Sigmoid colon (tissue), 4 donors: ENCODE data around the gene IVD.
A peak's percentile ranks its signal among the peaks of the same experiment; 100 is the strongest.

Source experiments
- POLR2A ChIP-seq, 2 donors: fragments of 450-650 bp; IDR thresholded peaks; one replicate each; pipeline ENCODE4 v1.6.1; 2016; ENCODE audit warnings: antibody characterized with exemption in 2 of 2, mild to moderate bottlenecking in 2 of 2, moderate library complexity in 2 of 2
- POLR2AphosphoS5 ChIP-seq, 4 donors: sonication (generic); formaldehyde crosslinking; IDR thresholded peaks; one replicate each; pipeline ENCODE4 v1.6.1; 2017; ENCODE audit warnings: antibody characterized with exemption in 4 of 4
- TF ChIP-seq, protein P1 (sequence below), 4 experiments: fragments of 450-650 bp in 3 of 4; fragments of 200-600 bp in 1 of 4; IDR thresholded peaks; one replicate each; pipeline ENCODE4 v1.5.1; 2016 to 2019; ENCODE audit warnings: antibody characterized with exemption in 4 of 4, mild to moderate bottlenecking in 3 of 4, moderate library complexity in 2 of 4

DNA sequence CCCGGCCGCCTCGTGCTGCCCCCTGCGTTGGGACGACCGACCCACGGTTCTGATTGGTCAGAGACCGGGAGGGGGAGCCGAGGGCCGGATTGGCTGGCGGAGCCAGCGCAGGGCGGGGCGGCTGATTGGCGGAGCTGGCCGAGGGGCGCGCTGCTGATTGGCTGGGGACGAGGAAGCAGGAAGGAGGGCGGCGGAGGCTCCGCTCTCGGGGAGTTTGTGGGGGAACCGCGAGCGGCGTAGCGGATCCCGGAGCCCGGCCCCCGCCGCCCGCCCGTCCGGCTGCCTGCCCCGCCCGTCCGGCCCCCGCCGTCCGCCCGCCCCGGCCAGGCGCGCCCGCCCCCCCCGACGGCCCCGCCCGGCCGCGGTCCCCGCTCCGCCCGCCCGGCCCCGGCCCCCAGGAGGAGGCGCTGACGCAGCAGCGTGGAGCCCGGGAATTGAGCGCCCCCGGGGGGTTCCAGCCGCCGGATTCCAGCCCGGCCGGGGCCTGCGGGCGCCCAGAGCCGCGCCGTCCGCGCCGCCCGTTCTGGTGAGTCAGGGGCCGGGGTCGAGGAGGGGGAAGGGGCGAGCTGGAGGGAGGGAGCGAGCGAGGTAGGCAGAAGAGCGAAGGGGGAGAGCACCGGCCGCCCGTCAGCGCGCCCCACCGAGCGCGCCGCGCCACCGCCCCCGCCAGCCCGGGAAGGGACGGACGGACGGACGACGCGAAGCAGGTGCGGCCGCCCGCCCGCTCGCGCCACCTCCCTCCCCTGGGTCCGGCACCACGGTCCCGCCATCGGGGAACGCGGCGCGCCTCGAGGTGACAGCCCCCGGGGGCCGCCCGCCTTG lies 35.4 kb downstream of the IVD start, which contains the start of gene BAHD1:
- TF ChIP-seq, protein P1, sequence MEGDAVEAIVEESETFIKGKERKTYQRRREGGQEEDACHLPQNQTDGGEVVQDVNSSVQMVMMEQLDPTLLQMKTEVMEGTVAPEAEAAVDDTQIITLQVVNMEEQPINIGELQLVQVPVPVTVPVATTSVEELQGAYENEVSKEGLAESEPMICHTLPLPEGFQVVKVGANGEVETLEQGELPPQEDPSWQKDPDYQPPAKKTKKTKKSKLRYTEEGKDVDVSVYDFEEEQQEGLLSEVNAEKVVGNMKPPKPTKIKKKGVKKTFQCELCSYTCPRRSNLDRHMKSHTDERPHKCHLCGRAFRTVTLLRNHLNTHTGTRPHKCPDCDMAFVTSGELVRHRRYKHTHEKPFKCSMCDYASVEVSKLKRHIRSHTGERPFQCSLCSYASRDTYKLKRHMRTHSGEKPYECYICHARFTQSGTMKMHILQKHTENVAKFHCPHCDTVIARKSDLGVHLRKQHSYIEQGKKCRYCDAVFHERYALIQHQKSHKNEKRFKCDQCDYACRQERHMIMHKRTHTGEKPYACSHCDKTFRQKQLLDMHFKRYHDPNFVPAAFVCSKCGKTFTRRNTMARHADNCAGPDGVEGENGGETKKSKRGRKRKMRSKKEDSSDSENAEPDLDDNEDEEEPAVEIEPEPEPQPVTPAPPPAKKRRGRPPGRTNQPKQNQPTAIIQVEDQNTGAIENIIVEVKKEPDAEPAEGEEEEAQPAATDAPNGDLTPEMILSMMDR (IDR thresholded peaks at IDR 0.05), result no peak
- peak; percentile 21 to 73 (median 64) for TF ChIP-seq POLR2AphosphoS5 (IDR thresholded peaks at IDR 0.05)
- TF ChIP-seq POLR2A (IDR thresholded peaks at IDR 0.05), result no peak
